ENCODE data around the gene DIPK1C.
A peak's percentile ranks its signal among the peaks of the same experiment; 100 is the strongest.

DIPK1C gene

GRCh38 chr18:74480149-74480651 is 23.1 kb upstream of the DIPK1C start:
- DNase-seq: no peak

GRCh38 chr18:74479486-74480148 is 22.5 kb upstream of the DIPK1C start:
- no peak for DNase-seq

GRCh38 chr18:74478880-74479279 is 21.8 kb upstream of the DIPK1C start:
- no peak for DNase-seq

- no peak for DNase-seq
Observed at GRCh38 chr18:74478316-74478715, 21.2 kb upstream of the DIPK1C start.

- no peak for DNase-seq
Observed at GRCh38 chr18:74477771-74478170, 20.7 kb upstream of the DIPK1C start.

- peak in 1 of 2 experiments; percentile 24 for DNase-seq
Observed at GRCh38 chr18:74476140-74476539, 19.0 kb upstream of the DIPK1C start.

- no peak for DNase-seq
Observed at GRCh38 chr18:74473976-74474640, 17.0 kb upstream of the DIPK1C start.

GRCh38 chr18:74472312-74472711 is 15.2 kb upstream of the DIPK1C start:
- DNase-seq: no peak

- DNase-seq: no peak
Observed at GRCh38 chr18:74468547-74469061, 11.5 kb upstream of the DIPK1C start.

GRCh38 chr18:74465775-74466174 is 8.7 kb upstream of the DIPK1C start:
- DNase-seq: no peak

GRCh38 chr18:74463983-74464382 is 6.9 kb upstream of the DIPK1C start:
- DNase-seq: no peak

- no peak for DNase-seq
Observed at GRCh38 chr18:74463254-74463653, 6.1 kb upstream of the DIPK1C start.

- DNase-seq: no peak
Observed at GRCh38 chr18:74460825-74461224, 3.7 kb upstream of the DIPK1C start.

- no peak for DNase-seq
Observed at GRCh38 chr18:74459889-74460288, 2.8 kb upstream of the DIPK1C start.

- no peak for DNase-seq
Observed at GRCh38 chr18:74457725-74458421, 765 bp upstream of the DIPK1C start.

- no peak for DNase-seq
Observed at GRCh38 chr18:74456349-74457042, 612 bp downstream of the DIPK1C start.

- no peak for DNase-seq
Observed at GRCh38 chr18:74456017-74456348, 1.1 kb downstream of the DIPK1C start.

- DNase-seq: no peak
Observed at GRCh38 chr18:74455386-74455785, 1.7 kb downstream of the DIPK1C start.

- DNase-seq: no peak
Observed at GRCh38 chr18:74454279-74454751, 2.8 kb downstream of the DIPK1C start.

GRCh38 chr18:74453642-74454198 is 3.4 kb downstream of the DIPK1C start:
- no peak for DNase-seq

- DNase-seq: no peak
Observed at GRCh38 chr18:74453016-74453566, 4.0 kb downstream of the DIPK1C start.

GRCh38 chr18:74451148-74451547 is 6.0 kb downstream of the DIPK1C start:
- DNase-seq: no peak
